K562 (cell line): ENCODE data around the gene SCNN1A. TPM values are rescaled to one million over a fixed set of nuclear protein-coding genes. Genes with fewer than 3 reads are reported as not detected.

Experiments used
- ATAC-seq: fragments of 200-7000 bp; cut with Tn5 transposase; 3 replicates; pipeline ENCODE4 v1.9.1; 2020; ENCODE audit warnings: moderate library complexity
- BruUV-seq: library from RNA; stranded (reverse); fragments of 400-500 nt; replicated peaks from 2 replicates; lab custom pipeline; 2021; lab: Mats Ljungman, UMichigan
- CTCF ChIA-PET: fragments of 300-600 bp; formaldehyde crosslinking; extraction: SDS; loops from one replicate; lab custom pipeline; 2021; ENCODE audit warnings: low intra/inter-chr PET ratio; lab: Yijun Ruan, JAX
- POLR2A ChIA-PET: fragments of 300-600, 350-650 bp; sonication (Branson Sonifier 250); formaldehyde crosslinking; extraction: SDS; loops from one replicate; lab custom pipeline; 2021; ENCODE audit warnings: antibody characterized with exemption, inconsistent platforms; lab: Yijun Ruan, JAX
- DNase-seq, 4 experiments: peaks; one replicate each; pipeline versions ENCODE4 v3.0.0 to v3.0.0-alpha.2; 2011 to 2018; ENCODE audit warnings: low spot score in 3 of 4, mixed read lengths in 3 of 4; ENCODE audit errors: extremely low read depth in 1 of 4
- FAIRE-seq: peaks from 2 replicates; lab custom pipeline; 2011; peaks lifted over from hg19 to GRCh38; lab: Jason Lieb, UNC
- H2AFZ ChIP-seq: 2 replicates; pipeline ENCODE4 v1.6.0; 2011; ENCODE audit warnings: low read depth, low read length, control low read depth, inconsistent platforms
- H3K27ac ChIP-seq: fragments of 200-600 bp; 3 replicates; pipeline ENCODE4 v1.8.0; 2011; ENCODE audit warnings: low read depth, mild to moderate bottlenecking, control low read depth, inconsistent platforms, low read length, moderate library complexity, mixed read lengths; ENCODE audit errors: extremely low read depth
- H3K27me3 ChIP-seq, 2 experiments: fragments of 300-600 bp in 1 of 2; 2 replicates in 1 of 2; 3 replicates in 1 of 2; pipeline versions ENCODE4 v1.6.0 to v1.8.0; 2011; ENCODE audit warnings: inconsistent platforms in 2 of 2, low read length in 2 of 2, mild to moderate bottlenecking in 1 of 2, mixed read lengths in 1 of 2, moderate library complexity in 1 of 2; ENCODE audit not compliant: control insufficient read depth in 2 of 2, insufficient read depth in 2 of 2
- H3K36me3 ChIP-seq: fragments of 300-600 bp; 3 replicates; pipeline ENCODE4 v1.8.0; 2011; ENCODE audit warnings: mild to moderate bottlenecking, low read length, inconsistent platforms; ENCODE audit not compliant: control insufficient read depth, insufficient read depth
- H3K4me1 ChIP-seq, 2 experiments: fragments of 200-600 bp in 1 of 2; replicated peaks in 1 of 2; 2 replicates in 1 of 2; 3 replicates in 1 of 2; pipeline versions ENCODE4 v1.5.1 to v1.8.0; 2011; ENCODE audit warnings: inconsistent platforms in 2 of 2, low read length in 2 of 2, mild to moderate bottlenecking in 1 of 2, mixed read lengths in 1 of 2, moderate library complexity in 1 of 2; ENCODE audit not compliant: control insufficient read depth in 2 of 2, insufficient read depth in 2 of 2
- H3K4me2 ChIP-seq: 2 replicates; pipeline ENCODE4 v1.6.1; 2011; ENCODE audit warnings: low read length, control low read depth, inconsistent platforms, mixed read lengths; ENCODE audit not compliant: insufficient read depth
- H3K4me3 ChIP-seq: fragments of 200-600 bp; sonication (generic), shearing (Covaris generic); 2 replicates; pipeline ENCODE4 v1.5.1; 2016; ENCODE audit warnings: control low read depth, inconsistent platforms
- H3K79me2 ChIP-seq: fragments of 200-600 bp; 3 replicates; pipeline ENCODE4 v1.8.0; 2011; ENCODE audit warnings: low read length, inconsistent platforms; ENCODE audit not compliant: control insufficient read depth, insufficient read depth
- H3K9ac ChIP-seq, 2 experiments: 2 replicates each; pipeline versions ENCODE4 v1.6.0 to v1.6.1; 2011; ENCODE audit warnings: low read depth in 2 of 2, low read length in 2 of 2, control low read depth in 1 of 2, inconsistent platforms in 1 of 2, mild to moderate bottlenecking in 1 of 2, mixed read lengths in 1 of 2; ENCODE audit not compliant: insufficient read depth in 1 of 2
- H3K9me1 ChIP-seq: one replicate; pipeline ENCODE4 v1.6.0; 2011; ENCODE audit warnings: inconsistent platforms, mild to moderate bottlenecking, low read length, moderate library complexity; ENCODE audit not compliant: control insufficient read depth, insufficient read depth
- H3K9me3 ChIP-seq: replicated peaks from 2 replicates; pipeline ENCODE4 v1.5.1; 2011; ENCODE audit warnings: low read depth, low read length, inconsistent platforms; ENCODE audit not compliant: control insufficient read depth, insufficient read depth
- H4K20me1 ChIP-seq: replicated peaks from 2 replicates; pipeline ENCODE4 v1.6.1; 2011; ENCODE audit warnings: low read length, inconsistent platforms, mixed read lengths; ENCODE audit not compliant: control insufficient read depth, insufficient read depth
- ARID4B ChIP-seq: sonication (generic); formaldehyde crosslinking; IDR thresholded peaks from 2 replicates; pipeline ENCODE4 v1.8.0; 2022; ENCODE audit warnings: mild to moderate bottlenecking, missing genetic modification reagents
- ATF4 ChIP-seq: fragments of 450-650 bp; formaldehyde crosslinking; IDR thresholded peaks from 2 replicates; pipeline ENCODE4 v1.4.0; 2022; ENCODE audit warnings: mild to moderate bottlenecking, moderate library complexity
- CBX1 ChIP-seq: sonication (generic); IDR thresholded peaks from 2 replicates; pipeline ENCODE4 v1.6.1; 2016; ENCODE audit warnings: antibody characterized with exemption, low read depth, mild to moderate bottlenecking
- CREB3 ChIP-seq: fragments of 450-650 bp; conservative IDR thresholded peaks from 2 replicates; pipeline ENCODE4 v1.6.1; 2016; ENCODE audit warnings: missing genetic modification characterization, low read depth, mild to moderate bottlenecking, missing compliant biosample characterization, moderate library complexity
- EGR1 ChIP-seq: fragments of 450-650 bp; conservative IDR thresholded peaks from 2 replicates; pipeline ENCODE4 v1.6.1; 2017; ENCODE audit warnings: mild to moderate bottlenecking
- FOSL1 ChIP-seq: fragments of 200-800 bp; sonication (Bioruptor generic); conservative IDR thresholded peaks from 2 replicates; pipeline ENCODE4 v1.6.1; 2016; ENCODE audit warnings: missing genetic modification characterization, missing compliant biosample characterization
- HCFC1 ChIP-seq: IDR thresholded peaks from 2 replicates; pipeline ENCODE4 v1.6.1; 2012; ENCODE audit warnings: low read depth, low read length, improper control_type of control experiment
- HDAC1 ChIP-seq, 2 experiments: fragments of 450-650 bp; IDR thresholded peaks; 2 replicates each; pipeline ENCODE4 v1.6.1; 2016 to 2017; ENCODE audit warnings: inconsistent platforms in 1 of 2, mild to moderate bottlenecking in 1 of 2, moderate library complexity in 1 of 2
- HDAC8 ChIP-seq: fragments of 450-650 bp; IDR thresholded peaks from 2 replicates; pipeline ENCODE4 v1.6.1; 2016; ENCODE audit warnings: mild to moderate bottlenecking, missing genetic modification characterization, moderate library complexity, missing compliant biosample characterization
- HLTF ChIP-seq: fragments of 450-650 bp; IDR thresholded peaks from 2 replicates; pipeline ENCODE4 v1.6.1; 2016
- KDM5B ChIP-seq: fragments of 200-600 bp; sonication (generic); IDR thresholded peaks from 2 replicates; pipeline ENCODE4 v1.6.1; 2012; ENCODE audit warnings: low read depth, mild to moderate bottlenecking, moderate library complexity, low read length, control low read depth, inconsistent platforms; ENCODE audit not compliant: insufficient replicate concordance
- MTA3 ChIP-seq: fragments of 450-650 bp; formaldehyde crosslinking; IDR thresholded peaks from 2 replicates; pipeline ENCODE4 v1.6.1; 2017; ENCODE audit warnings: mild to moderate bottlenecking, borderline replicate concordance
- POLR2B ChIP-seq: fragments of 450-650 bp; IDR thresholded peaks from 2 replicates; pipeline ENCODE4 v1.6.1; 2018; ENCODE audit warnings: low read depth; ENCODE audit not compliant: partially characterized antibody
- ZBTB7A ChIP-seq: IDR thresholded peaks from 2 replicates; pipeline ENCODE4 v1.6.1; 2011; ENCODE audit warnings: low read depth, mild to moderate bottlenecking, low read length, moderate library complexity, borderline replicate concordance; ENCODE audit not compliant: control insufficient read depth
- ZNF165 ChIP-seq: fragments of 250-450 bp; sonication (Bioruptor Pico); IDR thresholded peaks from 2 replicates; pipeline ENCODE4 v1.4.0; 2020; ENCODE audit warnings: borderline replicate concordance
- ZNF436 ChIP-seq: fragments of 250-450, 450-650 bp; sonication (Bioruptor Pico); formaldehyde crosslinking; IDR thresholded peaks from 2 replicates; pipeline ENCODE4 v1.7.0; 2020; ENCODE audit warnings: mild to moderate bottlenecking
- WGBS: fragments of 100-300 bp; shearing (Covaris generic); methylation state at CpG from one replicate; pipeline ENCODE4 v1.1.6; 2016; ENCODE audit warnings: low coverage, mixed read lengths; ENCODE audit not compliant: insufficient coverage; ENCODE audit errors: missing lambda C conversion rate; 5-methylcytosine and 5-hydroxymethylcytosine counted together
- in situ Hi-C: fragments of 300-500 bp; cut with MboI; formaldehyde crosslinking; loops from 4 replicates; pipeline ENCODE4 v1.15.0; 2018; ENCODE audit warnings: inconsistent platforms, mixed read lengths
- intact Hi-C: fragments of 100-400 bp; cut with micrococcal nuclease; formaldehyde crosslinking; loops from 2 replicates; pipeline ENCODE4 v1.14.2; 2022
- polyA plus RNA-seq, 8 experiments: library from polyadenylated mRNA; depleted of rRNA in 4 of 8; stranded (reverse) in 5 of 8; unstranded in 3 of 8; fragments of >200 nt; fragmentation: Nextera tagmentation in 2 of 8; fragmentation: Illumina TruSeq in 1 of 8; extraction: Ambion mirVana in 2 of 8; extraction: Trizol in 1 of 8; gene quantifications; 2 replicates each; pipeline versions ENCODE4 v1.2.1 to v1.2.3, GENCODE V29; 2011 to 2014; ENCODE audit warnings: inconsistent platforms in 1 of 8, missing spikeins in 1 of 8
- total RNA-seq, 7 experiments: library from RNA; depleted of rRNA in 6 of 7; stranded (reverse); fragments of >200 nt in 6 of 7; fragmentation: Illumina TruSeq in 2 of 7; extraction: Trizol in 2 of 7; gene quantifications; 2 replicates each; pipeline versions ENCODE4 v1.2.1 to v1.2.3, GENCODE V29; 2011 to 2021; ENCODE audit warnings: low replicate concordance in 1 of 7

Gene SCNN1A
- total and polyA plus RNA-seq, 9 of the 15 experiments (the other 6 are each of a cell fraction or from before 2014, with no cell fraction given): 0.15 to 0.49 (median 0.32) TPM; not detected in 5

- H3K4me3 ChIP-seq: peak overlapping the region; percentile 81
- no peaks in the 10 kb centered on the region for H3K9me3 ChIP-seq
- FAIRE-seq: peak; percentile 19
- peaks cover 50 to 65% of the 10 kb centered on the region in 2 experiments for H3K4me1 ChIP-seq
- H4K20me1 ChIP-seq: peaks cover 4% of the 10 kb centered on the region; the same call in 1 of the 2 replicates
- ChIA-PET CTCF (interaction anchor here (0.6 kb wide), 1 partner anchor 217 kb away, joined by 3 read pairs; no protein-coding TSS in a partner anchor), POLR2A (interaction anchor here (0.5 to 0.9 kb wide), 4 partner anchors 14 to 359 kb away, joined by 3 to 4 read pairs (median 3); no protein-coding TSS in a partner anchor)
- DNase-seq: no peak
- H2AFZ ChIP-seq: no peak overlapping the region
- in situ Hi-C loops (no loop called here), intact Hi-C loops (no loop called here)
- ATAC-seq: no peak; the same call in 1 of the 3 replicates
- under 1% methylated on average over 12 of the region's 15 CpGs for WGBS
- peak overlapping the region; percentile 96 for H3K27ac ChIP-seq
- H3K9me1 ChIP-seq: no peaks in the 10 kb centered on the region
- peak overlapping the region; percentile 93 to 98 for H3K9ac ChIP-seq
- H3K36me3 ChIP-seq: peaks cover 7% of the 10 kb centered on the region; the same call in 2 of the 3 replicates
- BruUV-seq: no TSS peak
- H3K27me3 ChIP-seq: no peaks in the 10 kb centered on the region
- H3K4me2 ChIP-seq: peak overlapping the region; percentile 88
- peaks cover 57% of the 10 kb centered on the region for H3K79me2 ChIP-seq
- no peak for TF ChIP-seq ATF4 (CRISPR knock-in tag)
- no peak for TF ChIP-seq ZNF165
- TF ChIP-seq POLR2B: no peak
- TF ChIP-seq MTA3: no peak
- no peak for TF ChIP-seq EGR1
- 0 out of 2 replicates have a peak, but pooled peaks have one; percentile 32 for TF ChIP-seq HLTF
- peak in 1 of 2 experiments; percentile 17; a peak in 1 of 4 replicates for TF ChIP-seq HDAC1 (IDR thresholded peaks at IDR 0.05)
- no peak for TF ChIP-seq ZNF436 (CRISPR knock-in tag)
- TF ChIP-seq HDAC8 (tag): no peak
- no peak for TF ChIP-seq HCFC1
- no peak for TF ChIP-seq CREB3 (tag)
- TF ChIP-seq ARID4B (CRISPR knock-in tag): peak; percentile 41; the same call in 1 of the 2 replicates
- 0 out of 2 replicates have a peak, but pooled peaks have one; percentile 13 for TF ChIP-seq ZBTB7A
- peak; percentile 18 for TF ChIP-seq KDM5B
- TF ChIP-seq CBX1: no peak
- no peak for TF ChIP-seq FOSL1 (tag)
Observed at GRCh38 chr12:6340745-6341416, 34.5 kb downstream of the SCNN1A start.
